Erythroblast (primary cell): ENCODE measurements around the gene RUNX3.

Experiments
- GATA1 ChIP-seq: IDR thresholded peaks from 2 replicates; pipeline ENCODE4 v1.6.1; 2011; ENCODE audit warnings: low read depth, mild to moderate bottlenecking, control low read depth, low read length, moderate library complexity
- POLR2A ChIP-seq: IDR thresholded peaks from 2 replicates; pipeline ENCODE4 v1.6.1; 2011; ENCODE audit warnings: mild to moderate bottlenecking, low read length

DNA sequence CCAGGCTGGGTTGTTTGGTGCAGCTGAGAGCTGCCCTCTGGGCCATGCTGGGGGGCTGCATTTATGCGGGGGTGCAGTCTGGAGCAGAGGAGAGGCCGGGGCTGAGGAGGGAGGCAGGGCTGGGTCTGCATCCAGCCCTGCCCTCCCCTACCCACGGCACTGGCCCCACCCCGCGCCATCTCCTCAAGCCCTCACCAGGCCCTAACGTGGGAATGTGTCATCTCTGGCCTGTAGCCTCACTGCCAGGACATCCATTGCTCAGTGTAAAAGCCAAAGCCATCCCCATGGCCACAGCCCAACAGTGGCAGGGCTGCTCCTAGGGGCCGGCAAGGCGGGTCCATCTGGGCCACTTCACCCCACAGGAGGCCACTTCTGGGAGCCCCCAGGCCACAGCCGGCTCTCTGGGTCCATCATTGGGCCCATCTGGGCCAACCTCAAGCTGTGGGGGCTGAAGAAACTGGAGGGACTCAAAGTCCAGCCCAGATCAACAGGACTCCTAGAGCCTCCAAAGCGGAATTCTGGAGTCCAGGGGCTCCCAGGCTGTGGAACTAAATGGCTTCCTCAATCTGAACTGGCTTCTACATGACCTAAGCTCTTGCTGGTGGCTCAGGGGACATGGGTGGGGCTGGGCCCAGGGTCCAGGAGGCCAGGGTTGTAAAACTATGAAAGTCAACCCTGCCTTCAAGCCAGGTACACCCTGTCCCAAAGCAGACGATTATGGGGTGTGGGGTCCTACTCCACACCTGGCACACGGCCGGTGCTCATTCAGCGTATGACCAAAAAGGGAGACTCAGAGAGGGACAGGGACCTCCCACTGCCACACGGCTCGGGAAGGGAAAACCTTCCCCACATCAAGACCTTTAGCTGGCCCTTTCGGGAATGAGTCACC is 32.6 kb downstream of the RUNX3 start:
- no peak for TF ChIP-seq POLR2A
- TF ChIP-seq GATA1, result no peak
